PC-3 (cell line): ENCODE results near the gene FNBP1L. TPM values are rescaled to one million over a fixed set of nuclear protein-coding genes. Genes with fewer than 3 reads are reported as not detected.

Experiments used
- ATAC-seq: fragments of 200-7000 bp; cut with Tn5 transposase; 2 replicates; pipeline ENCODE4 v1.9.1; 2020; ENCODE audit warnings: mild to moderate bottlenecking, moderate library complexity
- BruUV-seq: library from RNA; stranded (reverse); fragments of 400-500 nt; replicated peaks from 2 replicates; lab custom pipeline; 2021; lab: Mats Ljungman, UMichigan
- CTCF ChIA-PET: fragments of 300-600 bp; sonication (Branson Sonifier 250); formaldehyde crosslinking; loops from one replicate; lab custom pipeline; 2022; ENCODE audit warnings: antibody characterized with exemption; lab: Charles Lee
- POLR2A ChIA-PET: fragments of 300-600 bp; sonication (Branson Sonifier 250); formaldehyde crosslinking; loops from one replicate; lab custom pipeline; 2022; ENCODE audit warnings: antibody characterized with exemption; ENCODE audit not compliant: unreplicated experiment; lab: Charles Lee
- DNase-seq: peaks from one replicate; pipeline ENCODE4 v3.0.0-alpha.2; 2015
- H2AFZ ChIP-seq: fragments of 300-600 bp; sonication (generic); 2 replicates; pipeline ENCODE4 v1.6.0; 2016; ENCODE audit warnings: antibody characterized with exemption, low read length
- H3F3A ChIP-seq: fragments of 300-600 bp; sonication (generic); one replicate; pipeline ENCODE4 v1.6.0; 2017; ENCODE audit warnings: antibody characterized with exemption, low read length, control low read depth, mild to moderate bottlenecking; ENCODE audit not compliant: unreplicated experiment
- H3K27ac ChIP-seq: fragments of 300-600 bp; sonication (generic); 2 replicates; pipeline ENCODE4 v1.5.1; 2016; ENCODE audit warnings: mild to moderate bottlenecking, low read length
- H3K27me3 ChIP-seq: fragments of 300-600 bp; sonication (generic); 2 replicates; pipeline ENCODE4 v1.6.1; 2016; ENCODE audit warnings: low read length, mixed read lengths
- H3K36me3 ChIP-seq: fragments of 300-600 bp; sonication (generic); 2 replicates; pipeline ENCODE4 v1.6.1; 2016; ENCODE audit warnings: low read depth, mixed run types, low read length, mixed read lengths
- H3K4me1 ChIP-seq: fragments of 300-600 bp; sonication (generic); 2 replicates; pipeline ENCODE4 v1.5.1; 2016; ENCODE audit warnings: low read length; ENCODE audit not compliant: insufficient read depth
- H3K4me2 ChIP-seq: fragments of 300-600 bp; sonication (generic); 2 replicates; pipeline ENCODE4 v1.6.0; 2016; ENCODE audit warnings: low read length
- H3K4me3 ChIP-seq: fragments of 300-600 bp; sonication (generic); 2 replicates; pipeline ENCODE4 v1.5.1; 2016; ENCODE audit warnings: mild to moderate bottlenecking, low read length, mixed read lengths
- H3K79me2 ChIP-seq: fragments of 300-600 bp; sonication (generic); 2 replicates; pipeline ENCODE4 v1.6.1; 2017; ENCODE audit warnings: low read length, mixed read lengths
- H3K9ac ChIP-seq: fragments of 300-600 bp; sonication (generic); 2 replicates; pipeline ENCODE4 v1.6.0; 2016; ENCODE audit warnings: mild to moderate bottlenecking, low read length
- H3K9me2 ChIP-seq: fragments of 300-600 bp; sonication (generic); replicated peaks from 2 replicates; pipeline ENCODE4 v1.6.1; 2016; ENCODE audit warnings: mixed run types, low read length, mixed read lengths
- H3K9me3 ChIP-seq: fragments of 300-600 bp; sonication (generic); 2 replicates; pipeline ENCODE4 v1.6.1; 2016; ENCODE audit warnings: low read length, mixed read lengths
- H4K20me1 ChIP-seq: fragments of 300-600 bp; sonication (generic); 2 replicates; pipeline ENCODE4 v1.6.1; 2016; ENCODE audit warnings: low read length, mixed read lengths
- EZH2 ChIP-seq: fragments of 300-600 bp; sonication (generic); IDR thresholded peaks from one replicate; pipeline ENCODE4 v1.6.1; 2017; ENCODE audit warnings: antibody characterized with exemption, mild to moderate bottlenecking, low read length; ENCODE audit not compliant: unreplicated experiment
- EZH2phosphoT487 ChIP-seq: fragments of 300-600 bp; sonication (generic); IDR thresholded peaks from 2 replicates; pipeline ENCODE4 v1.6.1; 2018; ENCODE audit warnings: mild to moderate bottlenecking, antibody characterized with exemption, low read length, borderline replicate concordance
- intact Hi-C: fragments of 100-400 bp; cut with micrococcal nuclease; formaldehyde crosslinking; loops from 2 replicates; pipeline ENCODE4 v1.9.0; 2023
- total RNA-seq: library from RNA; depleted of rRNA; stranded (reverse); fragments of >200 nt; gene quantifications from 2 replicates; pipeline ENCODE4 v1.2.3, GENCODE V29; 2014
- TF ChIP-seq, protein P1 (sequence below): fragments of 300-600 bp; sonication (generic); conservative IDR thresholded peaks from 2 replicates; pipeline ENCODE4 v1.5.1; 2017; ENCODE audit warnings: antibody characterized with exemption, low read depth, mild to moderate bottlenecking, low read length

The FNBP1L gene
- total RNA-seq, 1 experiment from 2014 or later = 28.3 TPM

- Histone ChIP-seq H3K9ac (no peak overlapping the region), H3K27me3 (no peaks in the 10 kb centered on the region), H4K20me1 (0 out of 2 replicates have a peak, but pooled peaks cover 9% of the 10 kb centered on the region), H3F3A (no peaks in the 10 kb centered on the region), H3K9me3 (no peaks in the 10 kb centered on the region), H3K4me1 (peaks cover 6% of the 10 kb centered on the region), H3K27ac (no peak overlapping the region), H3K9me2 (no peaks in the 10 kb centered on the region), H3K4me3 (no peak overlapping the region), H3K36me3 (peaks cover 5% of the 10 kb centered on the region; the same call in 1 of the 2 replicates), H3K79me2 (peaks cover 19% of the 10 kb centered on the region), H3K4me2 (no peak overlapping the region), H2AFZ (no peak overlapping the region)
- DNase-seq (no peak), ATAC-seq (no peak)
- TF ChIP-seq, protein P1, sequence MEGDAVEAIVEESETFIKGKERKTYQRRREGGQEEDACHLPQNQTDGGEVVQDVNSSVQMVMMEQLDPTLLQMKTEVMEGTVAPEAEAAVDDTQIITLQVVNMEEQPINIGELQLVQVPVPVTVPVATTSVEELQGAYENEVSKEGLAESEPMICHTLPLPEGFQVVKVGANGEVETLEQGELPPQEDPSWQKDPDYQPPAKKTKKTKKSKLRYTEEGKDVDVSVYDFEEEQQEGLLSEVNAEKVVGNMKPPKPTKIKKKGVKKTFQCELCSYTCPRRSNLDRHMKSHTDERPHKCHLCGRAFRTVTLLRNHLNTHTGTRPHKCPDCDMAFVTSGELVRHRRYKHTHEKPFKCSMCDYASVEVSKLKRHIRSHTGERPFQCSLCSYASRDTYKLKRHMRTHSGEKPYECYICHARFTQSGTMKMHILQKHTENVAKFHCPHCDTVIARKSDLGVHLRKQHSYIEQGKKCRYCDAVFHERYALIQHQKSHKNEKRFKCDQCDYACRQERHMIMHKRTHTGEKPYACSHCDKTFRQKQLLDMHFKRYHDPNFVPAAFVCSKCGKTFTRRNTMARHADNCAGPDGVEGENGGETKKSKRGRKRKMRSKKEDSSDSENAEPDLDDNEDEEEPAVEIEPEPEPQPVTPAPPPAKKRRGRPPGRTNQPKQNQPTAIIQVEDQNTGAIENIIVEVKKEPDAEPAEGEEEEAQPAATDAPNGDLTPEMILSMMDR = no peak
- TF ChIP-seq EZH2phosphoT487 (no peak), EZH2 (no peak)
- CTCF ChIA-PET = no interaction called here
- POLR2A ChIA-PET = interaction anchor here (0.7 kb wide), 1 partner anchor 49 kb away, joined by 4 read pairs; no protein-coding TSS in a partner anchor
- no TSS peak for BruUV-seq
- intact Hi-C loops = loop anchor here (10.0 kb wide), 2 partner anchors 49 to 61 kb away; partner anchors contain the start of gene FNBP1L
Observed at GRCh38 chr1:93506126-93506525, 58.2 kb downstream of the FNBP1L start.

DNA sequence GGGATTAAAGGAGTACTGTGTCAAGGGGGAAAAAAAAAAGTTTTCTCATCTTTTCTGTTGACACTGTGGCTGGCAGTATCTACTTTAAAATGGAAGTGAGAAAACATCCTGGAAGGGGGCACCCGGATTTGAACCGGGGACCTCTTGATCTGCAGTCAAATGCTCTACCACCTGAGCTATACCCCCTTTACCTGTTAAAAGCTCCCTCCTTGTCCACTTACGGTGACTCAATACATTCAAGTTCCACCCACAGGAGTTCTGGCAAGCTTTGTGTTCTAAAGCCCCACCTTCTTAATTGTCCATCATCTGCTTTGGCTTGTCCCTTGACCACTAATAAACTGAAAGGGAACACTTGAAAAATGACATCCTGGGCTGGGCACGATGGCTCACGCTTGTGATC is 68.2 kb downstream of the FNBP1L start:
- ChIA-PET POLR2A (no interaction called here), CTCF (no interaction called here)
- no peaks in the 10 kb centered on the region for H3K9me2 ChIP-seq
- no peak overlapping the region for H2AFZ ChIP-seq
- H3K36me3 ChIP-seq = no peaks in the 10 kb centered on the region
- DNase-seq = peak; percentile 64
- H3K4me1 ChIP-seq = peaks cover 26% of the 10 kb centered on the region
- peaks cover 14% of the 10 kb centered on the region for H3F3A ChIP-seq
- no peak overlapping the region for H3K9ac ChIP-seq
- H3K9me3 ChIP-seq = no peaks in the 10 kb centered on the region
- no peak for ATAC-seq
- TF ChIP-seq EZH2phosphoT487 = no peak
- TF ChIP-seq, protein P1 = no peak
- TF ChIP-seq EZH2 = no peak
- no peak overlapping the region for H3K27ac ChIP-seq
- intact Hi-C loops = no loop called here
- H4K20me1 ChIP-seq = peaks cover 11% of the 10 kb centered on the region; the same call in 1 of the 2 replicates
- no peak overlapping the region for H3K4me3 ChIP-seq
- H3K79me2 ChIP-seq = peaks cover 9% of the 10 kb centered on the region; the same call in 1 of the 2 replicates
- BruUV-seq = no TSS peak
- H3K4me2 ChIP-seq = no peak overlapping the region
- H3K27me3 ChIP-seq = no peaks in the 10 kb centered on the region

- Histone ChIP-seq H3K4me1 (peaks cover 26% of the 10 kb centered on the region), H3K79me2 (peaks cover 9% of the 10 kb centered on the region; the same call in 1 of the 2 replicates), H3K36me3 (no peaks in the 10 kb centered on the region), H3K4me2 (peak overlapping the region; percentile 42), H4K20me1 (peaks cover 11% of the 10 kb centered on the region; the same call in 1 of the 2 replicates), H3K27ac (peak overlapping the region; percentile 68), H2AFZ (no peak overlapping the region), H3K9me2 (no peaks in the 10 kb centered on the region), H3F3A (peaks cover 14% of the 10 kb centered on the region), H3K4me3 (no peak overlapping the region), H3K27me3 (no peaks in the 10 kb centered on the region), H3K9ac (no peak overlapping the region), H3K9me3 (no peaks in the 10 kb centered on the region)
- CTCF ChIA-PET = interaction anchor here (1.0 kb wide), 1 partner anchor 214 kb away, joined by 3 read pairs; no protein-coding TSS in a partner anchor
- DNase-seq = no peak
- ATAC-seq = no peak; the same call in 1 of the 2 replicates
- POLR2A ChIA-PET = no interaction called here
- no TSS peak for BruUV-seq
- intact Hi-C loops = no loop called here
- no peak for TF ChIP-seq EZH2
- TF ChIP-seq EZH2phosphoT487 = no peak
- TF ChIP-seq, protein P1 = no peak
Observed at GRCh38 chr1:93518516-93518915, 70.6 kb downstream of the FNBP1L start.
